Activated naive CD8-positive, alpha-beta T cell treated with anti-CD3 and anti-CD28 coated beads for 36 hours (primary cell): ENCODE measurements around the gene IFNL4. TPM values are rescaled to one million over a fixed set of nuclear protein-coding genes. Genes with fewer than 3 reads are reported as not detected.
"Not testable (repeated sequence)": the region's sequence is repeated elsewhere in the genome, so short reads cannot be mapped to it uniquely, and the experiment has no call there.

Experiments
- DNase-seq: peaks from one replicate; pipeline ENCODE4 v3.0.0; 2021
- H3K27ac Mint-ChIP-seq: one replicate; pipeline ENCODE4 v1.8.0; 2022; ENCODE audit warnings: mild to moderate bottlenecking, moderate library complexity, mixed read lengths
- H3K27me3 Mint-ChIP-seq: one replicate; pipeline ENCODE4 v1.8.0; 2022; ENCODE audit warnings: mild to moderate bottlenecking, mixed read lengths
- H3K36me3 Mint-ChIP-seq: one replicate; pipeline ENCODE4 v1.8.0; 2021; ENCODE audit warnings: mild to moderate bottlenecking, mixed read lengths
- H3K4me1 Mint-ChIP-seq: one replicate; pipeline ENCODE4 v1.8.0; 2021; ENCODE audit warnings: mixed read lengths
- H3K4me3 Mint-ChIP-seq: one replicate; pipeline ENCODE4 v1.8.0; 2022; ENCODE audit warnings: mild to moderate bottlenecking, moderate library complexity, mixed read lengths
- H3K9me3 Mint-ChIP-seq: one replicate; pipeline ENCODE4 v1.8.0; 2022; ENCODE audit warnings: mixed read lengths
- total RNA-seq, 2 experiments: library from RNA; stranded (reverse); gene quantifications; one replicate each; pipeline ENCODE4 v1.2.3, GENCODE V29; 2021

IFNL4 gene
- total RNA-seq, 2 experiments from 2014 or later: 0.14 to 0.25 TPM

GRCh38 chr19:39245166-39245565 lies 3.5 kb downstream of the IFNL4 start:
- not testable (repeated sequence) for H3K4me3 Mint-ChIP-seq

GRCh38 chr19:39244410-39245100 lies 4.1 kb downstream of the IFNL4 start, which contains the start of gene IFNL3:
IFNL3 (minus strand) TSS chr19:39245006; CDS start chr19:39244967, 39 bp downstream.
- not testable (repeated sequence) for H3K27ac Mint-ChIP-seq, H3K36me3 Mint-ChIP-seq, DNase-seq, H3K9me3 Mint-ChIP-seq, H3K4me3 Mint-ChIP-seq, H3K4me1 Mint-ChIP-seq
- H3K27me3 Mint-ChIP-seq: peaks cover 11% of the 10 kb centered on the region

More at GRCh38 chr19:39245166-39245565, 3.5 kb downstream of the IFNL4 start:
- H3K27me3 Mint-ChIP-seq: peaks cover 11% of the 10 kb centered on the region
- H3K27ac Mint-ChIP-seq, H3K36me3 Mint-ChIP-seq, H3K4me1 Mint-ChIP-seq, DNase-seq, H3K9me3 Mint-ChIP-seq: not testable (repeated sequence)

- not testable (repeated sequence) for H3K27me3 Mint-ChIP-seq, H3K36me3 Mint-ChIP-seq, H3K4me1 Mint-ChIP-seq, H3K9me3 Mint-ChIP-seq, H3K4me3 Mint-ChIP-seq, H3K27ac Mint-ChIP-seq, DNase-seq
Observed at GRCh38 chr19:39243741-39244140, 4.9 kb downstream of the IFNL4 start.

GRCh38 chr19:39240421-39240820 lies 8.2 kb downstream of the IFNL4 start:
- Mint-ChIP-seq H3K27ac (no peak overlapping the region), H3K27me3 (no peaks in the 10 kb centered on the region), H3K4me1 (peaks cover 29% of the 10 kb centered on the region), H3K9me3 (no peaks in the 10 kb centered on the region), H3K36me3 (no peaks in the 10 kb centered on the region), H3K4me3 (no peak overlapping the region)
- no peak for DNase-seq

GRCh38 chr19:39238944-39239343 lies 9.7 kb downstream of the IFNL4 start:
- no peak overlapping the region for H3K27ac Mint-ChIP-seq
- no peaks in the 10 kb centered on the region for H3K36me3 Mint-ChIP-seq
- DNase-seq: no peak
- H3K9me3 Mint-ChIP-seq: no peaks in the 10 kb centered on the region
- no peak overlapping the region for H3K4me3 Mint-ChIP-seq
- no peaks in the 10 kb centered on the region for H3K27me3 Mint-ChIP-seq
- H3K4me1 Mint-ChIP-seq: peaks cover 29% of the 10 kb centered on the region

- no peaks in the 10 kb centered on the region for H3K27me3 Mint-ChIP-seq
- no peaks in the 10 kb centered on the region for H3K36me3 Mint-ChIP-seq
- DNase-seq: no peak
- H3K4me1 Mint-ChIP-seq: peaks cover 29% of the 10 kb centered on the region
- H3K9me3 Mint-ChIP-seq: no peaks in the 10 kb centered on the region
- peak overlapping the region; percentile 85 for H3K27ac Mint-ChIP-seq
- H3K4me3 Mint-ChIP-seq: peak overlapping the region; percentile 75
Observed at GRCh38 chr19:39238209-39238608, 10.4 kb downstream of the IFNL4 start.

GRCh38 chr19:39237200-39238184 lies 11.2 kb downstream of the IFNL4 start:
- H3K4me1 Mint-ChIP-seq: peaks cover 29% of the 10 kb centered on the region
- DNase-seq: peak; percentile 64
- H3K4me3 Mint-ChIP-seq: peak overlapping the region; percentile 75
- peak overlapping the region; percentile 85 for H3K27ac Mint-ChIP-seq
- no peaks in the 10 kb centered on the region for H3K9me3 Mint-ChIP-seq
- no peaks in the 10 kb centered on the region for H3K36me3 Mint-ChIP-seq
- no peaks in the 10 kb centered on the region for H3K27me3 Mint-ChIP-seq

GRCh38 chr19:39236527-39236926 lies 12.1 kb downstream of the IFNL4 start:
- H3K9me3 Mint-ChIP-seq: no peaks in the 10 kb centered on the region
- H3K27ac Mint-ChIP-seq: peak overlapping the region; percentile 76
- no peaks in the 10 kb centered on the region for H3K36me3 Mint-ChIP-seq
- DNase-seq: peak; percentile 44
- peak overlapping the region; percentile 43 for H3K4me3 Mint-ChIP-seq
- H3K27me3 Mint-ChIP-seq: no peaks in the 10 kb centered on the region
- H3K4me1 Mint-ChIP-seq: peaks cover 29% of the 10 kb centered on the region

- no peak for DNase-seq
- no peaks in the 10 kb centered on the region for H3K9me3 Mint-ChIP-seq
Observed at GRCh38 chr19:39232708-39233107, 15.9 kb downstream of the IFNL4 start.

GRCh38 chr19:39230096-39230764 lies 18.4 kb downstream of the IFNL4 start:
- Mint-ChIP-seq H3K9me3 (no peaks in the 10 kb centered on the region), H3K27me3 (peaks cover 2% of the 10 kb centered on the region), H3K4me1 (no peaks in the 10 kb centered on the region), H3K36me3 (no peaks in the 10 kb centered on the region), H3K4me3 (no peak overlapping the region), H3K27ac (no peak overlapping the region)
- DNase-seq: no peak

More at GRCh38 chr19:39232708-39233107, 15.9 kb downstream of the IFNL4 start:
- H3K27ac Mint-ChIP-seq: no peak overlapping the region
- H3K4me1 Mint-ChIP-seq: peaks cover 16% of the 10 kb centered on the region
- H3K4me3 Mint-ChIP-seq: no peak overlapping the region
- no peaks in the 10 kb centered on the region for H3K27me3 Mint-ChIP-seq
- H3K36me3 Mint-ChIP-seq: no peaks in the 10 kb centered on the region

GRCh38 chr19:39224910-39225309 lies 23.7 kb downstream of the IFNL4 start:
- H3K4me1 Mint-ChIP-seq: no peaks in the 10 kb centered on the region
- no peak for DNase-seq
- H3K9me3 Mint-ChIP-seq: no peaks in the 10 kb centered on the region
- peaks cover 23% of the 10 kb centered on the region for H3K27me3 Mint-ChIP-seq
- no peak overlapping the region for H3K4me3 Mint-ChIP-seq
- H3K36me3 Mint-ChIP-seq: no peaks in the 10 kb centered on the region
- H3K27ac Mint-ChIP-seq: no peak overlapping the region

GRCh38 chr19:39223703-39224279 lies 24.9 kb downstream of the IFNL4 start:
- Mint-ChIP-seq H3K36me3 (no peaks in the 10 kb centered on the region), H3K9me3 (no peaks in the 10 kb centered on the region), H3K4me3 (no peak overlapping the region), H3K27ac (no peak overlapping the region), H3K27me3 (peaks cover 26% of the 10 kb centered on the region), H3K4me1 (no peaks in the 10 kb centered on the region)
- DNase-seq: no peak

GRCh38 chr19:39219108-39219507 lies 29.5 kb downstream of the IFNL4 start:
- not testable (repeated sequence) for H3K36me3 Mint-ChIP-seq, H3K27ac Mint-ChIP-seq

GRCh38 chr19:39218230-39219007 lies 30.2 kb downstream of the IFNL4 start:
- Mint-ChIP-seq H3K4me1 (no peaks in the 10 kb centered on the region), H3K27ac (no peak overlapping the region), H3K4me3 (no peak overlapping the region), H3K9me3 (no peaks in the 10 kb centered on the region), H3K27me3 (peaks cover 22% of the 10 kb centered on the region), H3K36me3 (no peaks in the 10 kb centered on the region)
- DNase-seq: no peak

More at GRCh38 chr19:39219108-39219507, 29.5 kb downstream of the IFNL4 start:
- H3K9me3 Mint-ChIP-seq, H3K4me1 Mint-ChIP-seq, DNase-seq, H3K4me3 Mint-ChIP-seq: not testable (repeated sequence)
- H3K27me3 Mint-ChIP-seq: peaks cover 27% of the 10 kb centered on the region
